ENCODE results near the gene MSANTD1. TPM values are rescaled to one million over a fixed set of nuclear protein-coding genes. Genes with fewer than 3 reads are reported as not detected.
A peak's percentile ranks its signal among the peaks of the same experiment; 100 is the strongest.
"Not testable (repeated sequence)": the region's sequence is repeated elsewhere in the genome, so short reads cannot be mapped to it uniquely, and the experiment has no call there.

Gene MSANTD1
- total RNA-seq, 1 experiment from 2014 or later = 0.41 TPM

DNA sequence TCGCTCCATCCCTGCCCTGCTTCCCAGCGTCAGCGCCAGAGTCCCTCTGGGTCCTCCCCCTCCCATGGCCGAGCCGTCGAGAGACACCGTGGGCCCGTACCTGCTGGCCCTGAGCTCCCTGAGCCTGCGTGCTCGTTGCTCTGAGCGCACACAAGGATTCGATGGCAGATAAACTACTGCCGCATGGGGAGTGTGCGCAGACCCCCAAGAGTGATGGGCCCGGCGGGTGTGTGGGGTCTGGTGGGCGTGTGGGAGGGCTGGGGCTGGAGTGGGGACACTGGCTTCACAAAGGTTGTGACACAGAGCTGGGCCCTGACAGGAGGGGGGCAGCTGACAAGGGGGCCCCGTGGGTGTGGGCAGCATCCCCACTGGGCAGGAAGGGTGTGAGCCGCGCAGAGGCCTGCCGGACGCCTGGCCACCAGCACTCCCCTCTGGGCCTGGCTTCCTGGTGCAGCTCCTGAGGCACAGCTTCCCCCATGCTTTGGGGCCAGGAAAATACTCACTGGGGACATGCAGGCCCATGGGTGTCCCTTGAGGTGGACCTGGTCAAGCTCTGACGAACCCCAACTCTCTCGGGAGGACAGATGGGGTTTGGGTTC lies 39.1 kb downstream of the MSANTD1 start:
- no peak for DNase-seq (ENCODE audit: low spot score)

DNA sequence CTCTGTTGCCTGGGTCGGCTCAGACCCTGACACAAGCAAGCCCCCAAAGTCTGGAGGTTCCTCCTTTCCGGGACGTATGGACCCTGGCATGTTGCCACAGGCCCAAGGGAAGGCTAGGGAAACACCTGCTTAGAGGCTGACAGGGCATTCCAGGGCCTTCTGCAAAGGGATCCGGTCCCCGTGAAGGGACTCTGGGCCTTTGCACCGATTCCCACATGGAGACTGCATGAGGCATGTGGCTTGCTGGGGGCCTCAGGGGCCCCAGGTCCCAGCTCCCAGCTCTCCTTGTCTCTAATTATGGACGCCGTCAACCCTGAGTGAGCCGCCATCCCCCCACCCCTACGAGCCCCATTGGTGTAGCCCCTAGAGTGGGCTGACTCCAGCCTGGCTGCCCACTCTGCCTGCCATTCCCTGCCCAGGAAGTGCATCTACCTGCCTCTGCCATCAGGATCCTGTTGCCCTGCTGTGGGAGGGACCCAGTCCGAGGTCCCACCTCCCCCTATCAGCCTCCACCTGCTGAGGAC lies 39.7 kb downstream of the MSANTD1 start:
- no peak for DNase-seq (ENCODE audit: low spot score)

- no peak for DNase-seq (ENCODE audit: low spot score)
Observed at GRCh38 chr4:3290476-3290875, 41.5 kb downstream of the MSANTD1 start.

DNA sequence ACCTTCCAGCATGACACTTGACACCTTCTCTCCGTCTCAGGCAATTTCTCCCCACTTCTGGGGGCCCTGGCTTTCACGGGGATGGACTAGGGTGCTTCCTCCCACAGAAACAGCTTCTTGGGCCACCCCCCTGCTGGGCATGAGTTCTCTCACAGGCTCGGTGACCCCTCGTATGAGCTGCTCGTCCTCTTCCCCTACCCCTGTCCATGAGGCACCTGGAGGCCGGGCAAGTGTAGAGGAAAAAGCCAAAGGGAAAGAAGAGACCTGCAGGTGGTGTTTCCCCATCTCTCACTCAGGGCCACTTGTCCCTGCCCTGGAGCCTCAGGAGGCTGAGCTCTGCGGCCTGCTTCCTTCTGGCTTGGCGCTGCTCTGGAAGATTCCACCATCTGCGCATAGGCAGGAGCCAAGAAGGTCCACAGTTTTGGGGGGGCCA lies 41.9 kb downstream of the MSANTD1 start:
- no peak for DNase-seq (ENCODE audit: low spot score)

GRCh38 chr4:3291411-3291968 lies 42.5 kb downstream of the MSANTD1 start:
- DNase-seq (ENCODE audit: low spot score) = peak; percentile 51

DNA sequence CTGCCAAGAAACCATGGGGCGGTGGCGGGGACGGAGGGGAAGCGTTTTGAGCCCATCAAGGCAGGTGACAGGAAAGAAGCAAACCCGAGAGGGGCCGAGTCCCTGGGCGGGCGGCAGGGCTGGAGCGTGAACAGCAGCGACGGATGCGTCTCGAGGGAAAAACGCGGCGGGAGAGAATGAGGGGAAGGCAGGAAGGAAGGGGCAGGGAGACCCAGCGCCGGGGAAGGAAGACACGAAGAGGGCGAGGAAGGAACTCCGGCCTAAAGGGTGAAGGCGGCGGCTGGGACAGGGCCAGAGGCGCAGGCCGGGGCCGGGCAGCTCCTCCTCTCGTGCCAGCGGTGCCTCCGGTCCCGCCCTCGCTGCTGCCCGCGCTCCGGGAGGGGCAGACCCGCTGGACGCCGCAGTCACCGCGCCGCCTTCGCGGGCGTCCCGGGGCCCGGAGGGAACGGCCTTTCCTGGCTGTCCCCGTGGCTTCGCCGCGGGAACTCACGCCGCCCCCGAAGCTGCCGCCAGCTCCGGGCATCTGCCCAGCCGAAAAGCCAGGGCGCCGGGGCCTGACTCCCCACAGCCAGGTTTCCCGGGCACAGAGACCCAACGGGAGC lies 43.1 kb downstream of the MSANTD1 start:
- DNase-seq (ENCODE audit: low spot score) = peak; percentile 54

GRCh38 chr4:3292571-3293400 lies 43.8 kb downstream of the MSANTD1 start, which contains the start of gene RGS12:
RGS12 (plus strand) TSS chr4:3293021; CDS start chr4:3316171, 23,150 bp downstream.
- peak; percentile 91 for DNase-seq (ENCODE audit: low spot score)

- no peak for DNase-seq (ENCODE audit: low spot score)
Observed at GRCh38 chr4:3293401-3294391, 44.7 kb downstream of the MSANTD1 start.

DNA sequence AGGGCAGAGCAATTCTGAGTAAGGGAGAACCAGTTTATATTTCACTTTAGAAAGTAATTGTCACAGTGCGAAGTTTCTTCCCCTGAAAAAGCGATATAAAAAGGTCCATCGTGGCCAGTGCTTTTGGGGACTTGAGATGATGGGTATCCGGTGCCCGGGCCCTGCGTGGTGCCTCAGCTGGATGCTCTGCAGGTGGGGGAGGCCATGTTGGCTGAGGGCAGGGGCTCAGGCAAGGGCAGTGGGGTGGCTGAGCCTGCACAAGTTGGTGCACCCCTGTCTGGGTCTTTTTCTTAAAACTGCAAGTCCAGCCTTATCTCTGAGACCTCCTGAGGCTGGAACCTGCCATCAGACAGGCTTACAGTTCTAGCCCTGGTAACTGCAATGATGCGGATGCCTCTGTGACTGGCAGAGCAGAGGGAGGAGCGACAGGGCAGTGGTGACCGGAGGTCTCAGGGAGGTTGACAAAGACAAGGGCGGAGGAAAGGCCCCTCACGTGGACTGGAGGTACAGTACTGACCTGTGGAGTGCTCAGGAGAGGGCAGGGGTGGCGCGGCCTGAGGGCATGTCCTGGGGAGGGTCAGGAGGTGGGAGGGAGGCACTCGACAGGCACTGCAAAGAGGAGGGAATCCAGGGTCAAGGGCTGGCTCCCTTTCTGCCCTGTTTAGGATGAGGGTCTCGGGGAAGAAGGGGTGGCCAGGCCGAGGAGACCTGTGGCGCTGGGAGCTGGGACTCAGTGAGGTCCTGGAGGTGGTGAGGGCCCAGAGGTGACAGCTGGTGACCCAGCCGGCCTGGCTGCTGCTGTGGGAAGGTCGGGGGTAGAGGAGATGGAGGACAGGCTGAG lies 45.7 kb downstream of the MSANTD1 start:
- no peak for DNase-seq (ENCODE audit: low spot score)

DNA sequence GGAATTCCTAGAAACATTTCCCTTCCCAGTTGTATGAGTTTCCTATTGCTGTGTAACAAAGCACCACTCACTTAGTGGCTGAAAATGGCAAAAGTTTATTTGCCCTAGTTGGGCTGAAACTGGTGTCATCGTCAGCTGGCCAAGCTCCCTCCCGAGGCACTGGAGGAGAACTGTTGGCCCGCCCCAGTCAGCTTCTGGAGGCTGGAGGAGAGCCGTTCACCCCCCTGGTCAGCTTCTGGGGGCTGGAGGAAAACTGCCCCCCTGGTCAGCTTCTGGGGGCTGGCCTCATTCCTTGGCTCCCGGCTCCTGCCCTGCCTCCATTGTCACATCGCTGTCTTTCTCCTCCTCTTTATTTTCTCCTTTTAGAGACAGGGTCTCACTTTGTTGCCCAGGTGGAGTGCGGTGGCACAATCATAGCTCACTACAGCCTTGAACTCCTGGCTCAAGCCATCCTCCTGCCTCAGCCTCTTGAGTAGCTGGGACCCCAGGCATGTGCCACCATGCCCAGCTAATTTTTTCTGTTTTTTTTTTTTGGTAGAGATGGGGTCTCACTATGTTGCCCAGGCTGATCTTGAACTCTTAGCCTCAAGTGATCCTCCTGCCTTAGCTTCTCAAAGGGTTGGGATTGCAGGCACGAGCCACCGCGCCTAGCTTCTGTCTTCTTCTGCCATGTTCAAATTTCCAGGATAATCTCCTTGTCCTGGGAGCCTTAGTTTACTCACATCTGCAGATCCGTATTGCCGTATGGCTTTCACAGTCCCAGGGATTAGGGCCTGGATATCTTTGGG lies 47.1 kb downstream of the MSANTD1 start:
- DNase-seq (ENCODE audit: low spot score) = no peak

DNA sequence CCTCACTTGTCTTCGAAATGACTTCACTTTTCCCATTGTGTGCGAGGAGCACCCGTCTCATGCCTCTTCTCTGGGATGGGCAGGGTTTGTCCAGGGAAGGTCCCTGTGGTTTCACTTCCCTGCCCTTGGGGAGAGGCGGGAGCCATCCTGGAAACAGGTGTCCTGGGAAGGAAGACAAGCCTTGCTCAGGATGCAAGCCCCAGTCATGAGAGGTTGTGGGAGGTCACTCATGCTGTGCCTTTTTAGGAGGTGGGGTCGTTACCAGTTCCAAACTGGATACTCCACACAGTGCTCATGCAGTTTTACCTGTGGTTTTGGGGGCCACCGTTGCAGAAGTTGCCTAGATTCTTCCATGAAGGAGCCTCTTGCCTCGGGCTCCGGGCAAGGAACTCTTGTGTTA lies 47.7 kb downstream of the MSANTD1 start:
- DNase-seq (ENCODE audit: low spot score) = no peak

DNA sequence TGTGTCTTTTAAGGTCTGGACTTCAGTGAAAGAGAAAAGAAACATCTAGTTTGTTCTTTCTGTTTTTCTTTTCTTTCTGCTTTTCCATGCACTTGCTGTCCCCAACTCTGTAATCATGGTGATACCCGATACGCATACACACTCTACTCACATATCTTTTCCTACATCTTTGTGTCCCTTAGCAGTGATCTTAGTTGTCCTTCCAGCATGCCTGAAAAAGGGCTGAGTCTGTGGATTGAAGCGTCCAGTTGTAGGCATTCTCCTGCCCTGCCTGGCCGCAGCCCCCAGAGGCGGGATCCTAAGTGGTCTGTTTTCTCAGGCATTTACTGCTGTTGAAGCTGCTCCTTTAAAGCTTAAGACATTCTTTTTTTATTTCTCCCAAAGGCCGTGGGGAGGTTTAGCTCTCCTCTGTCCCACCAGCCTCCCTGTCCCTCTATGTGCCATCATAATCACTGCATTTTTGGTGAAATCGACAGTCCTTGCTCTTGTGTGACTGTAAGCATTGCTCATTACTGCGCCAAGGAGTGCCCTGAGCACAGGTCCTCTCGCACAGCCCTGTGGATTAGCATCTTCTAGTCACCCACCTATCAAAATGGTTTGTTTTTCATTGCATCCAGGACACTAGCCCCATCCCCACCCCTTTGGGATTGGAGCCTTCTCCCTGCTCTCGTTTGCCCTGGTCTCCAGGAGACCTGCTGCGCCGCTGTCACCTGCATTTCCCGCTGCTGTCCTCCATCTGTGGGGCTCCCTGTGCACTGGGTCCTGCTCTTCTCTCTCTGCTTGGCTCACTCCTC lies 48.3 kb downstream of the MSANTD1 start:
- no peak for DNase-seq (ENCODE audit: low spot score)

DNA sequence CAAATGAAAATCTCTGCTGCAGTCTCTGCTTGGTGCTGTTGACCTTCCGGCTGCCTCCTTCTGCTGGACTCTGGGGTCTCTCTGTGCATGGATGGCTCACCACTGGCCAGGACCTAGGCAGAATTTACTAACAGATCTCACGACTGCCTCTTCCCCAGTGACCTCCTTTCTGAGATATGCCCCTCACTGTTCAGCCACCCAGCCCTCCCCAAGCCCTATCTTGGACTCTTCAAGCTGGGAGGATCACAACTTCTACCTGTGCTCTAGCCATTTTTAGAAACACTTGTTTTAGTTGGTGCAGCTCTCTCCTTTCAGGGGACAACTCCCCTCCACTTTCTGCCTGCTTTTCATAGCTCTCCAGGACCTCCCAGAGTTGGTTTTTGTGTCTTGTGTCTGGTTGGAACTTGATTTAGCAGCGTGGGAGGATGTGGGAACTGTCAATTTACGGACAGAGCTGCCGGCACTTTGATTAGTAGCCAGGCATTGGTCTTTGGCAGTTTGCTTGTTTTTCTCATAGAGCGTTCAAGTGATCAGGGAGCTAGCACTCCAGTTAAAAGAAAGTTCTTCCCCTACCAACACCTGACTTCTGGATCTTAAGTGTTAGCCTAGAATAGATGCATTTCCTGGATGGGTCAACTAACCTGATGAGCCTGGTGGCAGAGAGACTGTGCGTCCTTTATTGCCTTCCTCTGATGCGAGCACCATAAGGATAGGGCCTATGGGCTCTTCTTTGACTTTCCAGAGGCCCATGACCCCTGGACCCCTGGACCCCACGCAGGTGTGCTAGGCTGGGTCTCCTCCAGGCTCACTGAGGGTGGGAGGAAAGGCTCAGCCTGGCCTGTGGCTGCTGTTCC lies 50.4 kb downstream of the MSANTD1 start:
- DNase-seq (ENCODE audit: low spot score) = no peak

GRCh38 chr4:3299976-3300671 lies 51.2 kb downstream of the MSANTD1 start:
- DNase-seq (ENCODE audit: low spot score) = no peak

DNA sequence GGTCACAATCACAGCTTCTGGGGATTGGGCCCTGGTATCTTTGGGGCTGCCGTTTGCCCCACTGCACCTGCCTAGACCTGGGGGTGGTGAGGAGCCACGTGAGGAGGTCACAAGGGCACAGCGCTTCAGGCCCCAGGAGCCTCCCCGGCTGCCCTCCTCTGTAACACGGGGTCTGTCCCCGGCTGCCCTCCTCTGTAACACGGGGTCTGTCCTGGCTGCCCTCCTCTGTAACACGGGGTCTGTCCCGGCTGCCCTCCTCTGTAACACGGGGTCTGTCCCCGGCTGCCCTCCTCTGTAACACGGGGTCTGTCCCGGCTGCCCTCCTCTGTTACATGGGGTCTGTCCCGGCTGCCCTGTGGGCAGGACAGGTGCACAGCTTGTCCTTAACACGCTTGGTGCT lies 51.9 kb downstream of the MSANTD1 start:
- not testable (repeated sequence) for DNase-seq (ENCODE audit: low spot score)

- DNase-seq (ENCODE audit: low spot score) = no peak
Observed at GRCh38 chr4:3301450-3302172, 52.7 kb downstream of the MSANTD1 start.

All from HT-29 (cell line).